ENCODE measurements around the gene GALNTL6.

- TF ChIP-seq, protein P1, sequence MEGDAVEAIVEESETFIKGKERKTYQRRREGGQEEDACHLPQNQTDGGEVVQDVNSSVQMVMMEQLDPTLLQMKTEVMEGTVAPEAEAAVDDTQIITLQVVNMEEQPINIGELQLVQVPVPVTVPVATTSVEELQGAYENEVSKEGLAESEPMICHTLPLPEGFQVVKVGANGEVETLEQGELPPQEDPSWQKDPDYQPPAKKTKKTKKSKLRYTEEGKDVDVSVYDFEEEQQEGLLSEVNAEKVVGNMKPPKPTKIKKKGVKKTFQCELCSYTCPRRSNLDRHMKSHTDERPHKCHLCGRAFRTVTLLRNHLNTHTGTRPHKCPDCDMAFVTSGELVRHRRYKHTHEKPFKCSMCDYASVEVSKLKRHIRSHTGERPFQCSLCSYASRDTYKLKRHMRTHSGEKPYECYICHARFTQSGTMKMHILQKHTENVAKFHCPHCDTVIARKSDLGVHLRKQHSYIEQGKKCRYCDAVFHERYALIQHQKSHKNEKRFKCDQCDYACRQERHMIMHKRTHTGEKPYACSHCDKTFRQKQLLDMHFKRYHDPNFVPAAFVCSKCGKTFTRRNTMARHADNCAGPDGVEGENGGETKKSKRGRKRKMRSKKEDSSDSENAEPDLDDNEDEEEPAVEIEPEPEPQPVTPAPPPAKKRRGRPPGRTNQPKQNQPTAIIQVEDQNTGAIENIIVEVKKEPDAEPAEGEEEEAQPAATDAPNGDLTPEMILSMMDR (conservative IDR thresholded peaks at IDR 0.05): no peak
- TF ChIP-seq EZH2 (IDR thresholded peaks at IDR 0.05; ENCODE audit: low read depth): no peak
These were observed 260.4 kb downstream of the GALNTL6 start for GRCh38 chr4:172073590-172073989.
